Measurements from ENCODE around the gene EN2.
"Not testable (repeated sequence)": the region's sequence is repeated elsewhere in the genome, so short reads cannot be mapped to it uniquely, and the experiment has no call there.

The EN2 gene

GRCh38 chr7:155444746-155445145 is 13.2 kb upstream of the EN2 start:
- Histone ChIP-seq H3K9ac (ENCODE audit: low read depth, low read length) (no peak overlapping the region), H3K27me3 (ENCODE audit: insufficient read depth, low read length) (peaks cover 97% of the 10 kb centered on the region), H3K9me3 (ENCODE audit: insufficient read depth, low read depth, low read length) (no peaks in the 10 kb centered on the region), H3K4me3 (ENCODE audit: low read length) (no peak overlapping the region), H3K27ac (ENCODE audit: low read depth, low read length) (no peak overlapping the region), H3K36me3 (ENCODE audit: insufficient read depth, low read length) (no peaks in the 10 kb centered on the region), H3K4me1 (ENCODE audit: insufficient read depth, low read length) (0 out of 2 replicates have a peak, but pooled peaks cover 2% of the 10 kb centered on the region)
- 87% methylated on average over 8 of the region's 8 CpGs for WGBS

GRCh38 chr7:155445606-155446005 is 12.3 kb upstream of the EN2 start:
- H3K36me3 ChIP-seq (ENCODE audit: insufficient read depth, low read length); H3K4me1 ChIP-seq (ENCODE audit: insufficient read depth, low read length); H3K27ac ChIP-seq (ENCODE audit: low read depth, low read length); H3K9me3 ChIP-seq (ENCODE audit: insufficient read depth, low read depth, low read length); H3K4me3 ChIP-seq (ENCODE audit: low read length); H3K9ac ChIP-seq (ENCODE audit: low read depth, low read length): not testable (repeated sequence)
- 74% methylated on average over 9 of the region's 9 CpGs for WGBS
- peaks cover 97% of the 10 kb centered on the region for H3K27me3 ChIP-seq (ENCODE audit: insufficient read depth, low read length)

- Histone ChIP-seq H3K9ac (ENCODE audit: low read depth, low read length) (no peak overlapping the region), H3K9me3 (ENCODE audit: insufficient read depth, low read depth, low read length) (no peaks in the 10 kb centered on the region), H3K36me3 (ENCODE audit: insufficient read depth, low read length) (no peaks in the 10 kb centered on the region), H3K4me3 (ENCODE audit: low read length) (no peak overlapping the region), H3K4me1 (ENCODE audit: insufficient read depth, low read length) (0 out of 2 replicates have a peak, but pooled peaks cover 2% of the 10 kb centered on the region), H3K27ac (ENCODE audit: low read depth, low read length) (no peak overlapping the region), H3K27me3 (ENCODE audit: insufficient read depth, low read length) (peaks cover 100% of the 10 kb centered on the region)
- 57% methylated on average over 1 of the region's 2 CpGs for WGBS
Observed at GRCh38 chr7:155447603-155448002, 10.3 kb upstream of the EN2 start.

- H3K9me3 ChIP-seq (ENCODE audit: insufficient read depth, low read depth, low read length): no peaks in the 10 kb centered on the region
- WGBS: 1% methylated on average over 35 of the region's 35 CpGs
Observed at GRCh38 chr7:155448632-155449007, 9.3 kb upstream of the EN2 start.

GRCh38 chr7:155449008-155449868 is 8.7 kb upstream of the EN2 start:
- Histone ChIP-seq H3K9me3 (ENCODE audit: insufficient read depth, low read depth, low read length) (no peaks in the 10 kb centered on the region), H3K9ac (ENCODE audit: low read depth, low read length) (no peak overlapping the region), H3K4me1 (ENCODE audit: insufficient read depth, low read length) (peaks cover 3% of the 10 kb centered on the region; the same call in 1 of the 2 replicates), H3K27me3 (ENCODE audit: insufficient read depth, low read length) (peaks cover 100% of the 10 kb centered on the region), H3K27ac (ENCODE audit: low read depth, low read length) (no peak overlapping the region), H3K4me3 (ENCODE audit: low read length) (peak overlapping the region; percentile 38), H3K36me3 (ENCODE audit: insufficient read depth, low read length) (no peaks in the 10 kb centered on the region)
- under 1% methylated on average over 64 of the region's 69 CpGs for WGBS

More at GRCh38 chr7:155448632-155449007, 9.3 kb upstream of the EN2 start:
- Histone ChIP-seq H3K4me1 (ENCODE audit: insufficient read depth, low read length) (0 out of 2 replicates have a peak, but pooled peaks cover 2% of the 10 kb centered on the region), H3K27me3 (ENCODE audit: insufficient read depth, low read length) (peaks cover 100% of the 10 kb centered on the region), H3K9ac (ENCODE audit: low read depth, low read length) (no peak overlapping the region), H3K36me3 (ENCODE audit: insufficient read depth, low read length) (no peaks in the 10 kb centered on the region), H3K4me3 (ENCODE audit: low read length) (peak overlapping the region; percentile 38), H3K27ac (ENCODE audit: low read depth, low read length) (no peak overlapping the region)

GRCh38 chr7:155449869-155450557 is 7.9 kb upstream of the EN2 start:
- no peak overlapping the region for H3K27ac ChIP-seq (ENCODE audit: low read depth, low read length)
- H3K4me3 ChIP-seq (ENCODE audit: low read length): peak overlapping the region; percentile 38
- WGBS: 2% methylated on average over 52 of the region's 52 CpGs
- H3K27me3 ChIP-seq (ENCODE audit: insufficient read depth, low read length): peaks cover 100% of the 10 kb centered on the region
- no peaks in the 10 kb centered on the region for H3K36me3 ChIP-seq (ENCODE audit: insufficient read depth, low read length)
- peaks cover 7% of the 10 kb centered on the region; the same call in 1 of the 2 replicates for H3K4me1 ChIP-seq (ENCODE audit: insufficient read depth, low read length)
- no peak overlapping the region for H3K9ac ChIP-seq (ENCODE audit: low read depth, low read length)
- no peaks in the 10 kb centered on the region for H3K9me3 ChIP-seq (ENCODE audit: insufficient read depth, low read depth, low read length)

GRCh38 chr7:155450558-155450969 is 7.4 kb upstream of the EN2 start:
- no peak overlapping the region for H3K27ac ChIP-seq (ENCODE audit: low read depth, low read length)
- H3K27me3 ChIP-seq (ENCODE audit: insufficient read depth, low read length): peaks cover 100% of the 10 kb centered on the region
- peaks cover 7% of the 10 kb centered on the region; the same call in 1 of the 2 replicates for H3K4me1 ChIP-seq (ENCODE audit: insufficient read depth, low read length)
- 2% methylated on average over 24 of the region's 24 CpGs for WGBS
- no peaks in the 10 kb centered on the region for H3K36me3 ChIP-seq (ENCODE audit: insufficient read depth, low read length)
- H3K4me3 ChIP-seq (ENCODE audit: low read length): no peak overlapping the region
- H3K9ac ChIP-seq (ENCODE audit: low read depth, low read length): no peak overlapping the region
- no peaks in the 10 kb centered on the region for H3K9me3 ChIP-seq (ENCODE audit: insufficient read depth, low read depth, low read length)

- Histone ChIP-seq H3K27me3 (ENCODE audit: insufficient read depth, low read length) (peaks cover 100% of the 10 kb centered on the region), H3K9me3 (ENCODE audit: insufficient read depth, low read depth, low read length) (no peaks in the 10 kb centered on the region), H3K4me1 (ENCODE audit: insufficient read depth, low read length) (peaks cover 7% of the 10 kb centered on the region; the same call in 1 of the 2 replicates), H3K27ac (ENCODE audit: low read depth, low read length) (no peak overlapping the region), H3K4me3 (ENCODE audit: low read length) (no peak overlapping the region), H3K36me3 (ENCODE audit: insufficient read depth, low read length) (no peaks in the 10 kb centered on the region), H3K9ac (ENCODE audit: low read depth, low read length) (no peak overlapping the region)
- 3% methylated on average over 46 of the region's 46 CpGs for WGBS
Observed at GRCh38 chr7:155450970-155451801, 6.7 kb upstream of the EN2 start.

GRCh38 chr7:155451840-155452239 is 6.1 kb upstream of the EN2 start:
- 17% methylated on average over 9 of the region's 9 CpGs for WGBS
- no peak overlapping the region for H3K27ac ChIP-seq (ENCODE audit: low read depth, low read length)
- H3K9me3 ChIP-seq (ENCODE audit: insufficient read depth, low read depth, low read length): no peaks in the 10 kb centered on the region
- H3K36me3 ChIP-seq (ENCODE audit: insufficient read depth, low read length): no peaks in the 10 kb centered on the region
- peaks cover 100% of the 10 kb centered on the region for H3K27me3 ChIP-seq (ENCODE audit: insufficient read depth, low read length)
- H3K9ac ChIP-seq (ENCODE audit: low read depth, low read length): no peak overlapping the region
- no peak overlapping the region for H3K4me3 ChIP-seq (ENCODE audit: low read length)
- H3K4me1 ChIP-seq (ENCODE audit: insufficient read depth, low read length): peaks cover 7% of the 10 kb centered on the region; the same call in 1 of the 2 replicates

GRCh38 chr7:155452505-155453295 is 5.2 kb upstream of the EN2 start:
- Histone ChIP-seq H3K4me1 (ENCODE audit: insufficient read depth, low read length) (peaks cover 7% of the 10 kb centered on the region; the same call in 1 of the 2 replicates), H3K36me3 (ENCODE audit: insufficient read depth, low read length) (no peaks in the 10 kb centered on the region), H3K9ac (ENCODE audit: low read depth, low read length) (no peak overlapping the region), H3K9me3 (ENCODE audit: insufficient read depth, low read depth, low read length) (no peaks in the 10 kb centered on the region), H3K4me3 (ENCODE audit: low read length) (no peak overlapping the region), H3K27me3 (ENCODE audit: insufficient read depth, low read length) (peaks cover 99% of the 10 kb centered on the region), H3K27ac (ENCODE audit: low read depth, low read length) (no peak overlapping the region)
- 33% methylated on average over 5 of the region's 5 CpGs for WGBS
